ENCODE data around the gene RAX2.

- TF ChIP-seq CTCF (conservative IDR thresholded peaks at IDR 0.05) (no peak), EZH2 (IDR thresholded peaks at IDR 0.05; ENCODE audit: low read depth) (no peak)
Measured at GRCh38 chr19:3778899-3779723, 7.1 kb upstream of the RAX2 start.
